Epithelial cell of esophagus (primary cell): ENCODE measurements around the gene RASA2.

ENCODE experiments used
- DNase-seq: peaks from one replicate; pipeline ENCODE4 v3.0.0; 2010; ENCODE audit warnings: low read depth
- H3K4me3 ChIP-seq: 2 replicates; pipeline ENCODE4 v1.5.1; 2011; ENCODE audit warnings: mild to moderate bottlenecking, low read length, control low read depth
- CTCF ChIP-seq: IDR thresholded peaks from 2 replicates; pipeline ENCODE4 v1.5.1; 2011; ENCODE audit warnings: low read depth, mild to moderate bottlenecking, low read length, control low read depth, inconsistent platforms; ENCODE audit not compliant: insufficient read depth; ENCODE audit errors: missing control alignments

The RASA2 gene

GRCh38 chr3:141482245-141482922 lies 4.4 kb upstream of the RASA2 start:
- no peak overlapping the region for H3K4me3 ChIP-seq
- TF ChIP-seq CTCF, result no peak
- peak; percentile 85 for DNase-seq

GRCh38 chr3:141484701-141485287 lies 2.0 kb upstream of the RASA2 start:
- no peak for DNase-seq
- no peak for TF ChIP-seq CTCF
- H3K4me3 ChIP-seq, result no peak overlapping the region

GRCh38 chr3:141485641-141486495 lies 959 bp upstream of the RASA2 start:
- peak overlapping the region; percentile 51 for H3K4me3 ChIP-seq
- no peak for TF ChIP-seq CTCF
- peak; percentile 93 for DNase-seq

GRCh38 chr3:141486496-141486745 lies 406 bp upstream of the RASA2 start:
- peak; percentile 71 for DNase-seq
- TF ChIP-seq CTCF, result no peak
- H3K4me3 ChIP-seq, result peak overlapping the region; percentile 51

- peak overlapping the region; percentile 62 for H3K4me3 ChIP-seq
- peak; percentile 66 for DNase-seq
- TF ChIP-seq CTCF, result no peak
These were observed 860 bp downstream of the RASA2 start for GRCh38 chr3:141487521-141488252.

GRCh38 chr3:141489203-141489602 lies 2.4 kb downstream of the RASA2 start:
- no peak for TF ChIP-seq CTCF
- no peak overlapping the region for H3K4me3 ChIP-seq
- DNase-seq, result no peak
